Fibroblast of skin of right quadriceps (primary cell): Measurements from ENCODE around the gene TNPO3.
"Not testable (repeated sequence)": the region's sequence is repeated elsewhere in the genome, so short reads cannot be mapped to it uniquely, and the experiment has no call there.

ENCODE experiments used
- DNase-seq: peaks from one replicate; pipeline ENCODE4 v3.0.0-alpha.2; 2013

TNPO3 gene

DNA sequence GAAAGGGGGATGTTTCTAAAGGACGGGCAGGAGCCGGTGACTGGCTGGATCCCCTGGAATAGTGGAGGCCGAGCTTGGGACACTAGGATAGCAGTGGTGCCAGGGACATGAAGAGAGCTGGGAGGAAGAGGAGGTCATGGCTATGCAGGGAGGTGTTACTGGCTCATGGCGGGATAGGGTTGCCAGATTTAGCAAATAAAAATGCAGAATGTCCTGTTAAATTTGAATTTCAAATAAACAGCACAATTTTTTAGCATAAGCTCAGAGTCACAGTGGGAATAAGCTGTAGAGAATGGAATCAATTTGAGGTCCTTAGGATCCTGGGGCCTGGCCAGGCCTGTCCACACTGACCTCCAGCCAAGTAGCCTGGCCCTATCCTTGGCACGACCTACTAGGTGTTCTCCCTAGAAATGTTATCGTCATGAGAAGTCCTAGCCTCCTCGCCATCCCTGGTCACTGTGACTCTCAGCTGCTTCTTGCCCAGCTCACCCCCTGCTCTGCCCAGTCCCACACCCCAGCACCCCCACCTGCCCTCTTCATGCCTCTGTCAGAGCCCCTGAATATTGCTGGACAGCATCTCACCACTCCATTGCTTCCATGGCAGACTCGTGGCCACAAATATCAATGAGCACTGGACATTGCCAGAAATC is 136.8 kb downstream of the TNPO3 start:
- DNase-seq: no peak

DNA sequence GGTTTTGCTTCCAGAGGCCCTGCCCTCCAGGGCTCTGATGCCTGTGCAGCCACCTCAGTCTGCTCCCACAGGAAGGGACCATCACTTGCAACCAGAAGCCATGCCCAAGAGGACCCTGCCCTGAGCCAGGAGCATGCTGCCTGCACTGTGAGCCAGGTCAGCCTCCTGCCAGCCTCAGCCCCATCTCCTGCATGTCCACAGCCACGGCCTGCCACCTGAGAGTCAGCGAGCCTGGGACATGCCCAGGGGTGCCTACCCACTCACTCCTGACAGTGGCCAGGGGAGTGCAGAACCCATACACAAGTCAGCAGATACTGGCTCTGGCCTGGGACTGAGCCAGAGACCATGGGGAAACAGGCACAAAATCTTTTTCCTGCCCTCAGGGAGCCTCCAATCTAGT is 137.8 kb downstream of the TNPO3 start:
- no peak for DNase-seq

DNA sequence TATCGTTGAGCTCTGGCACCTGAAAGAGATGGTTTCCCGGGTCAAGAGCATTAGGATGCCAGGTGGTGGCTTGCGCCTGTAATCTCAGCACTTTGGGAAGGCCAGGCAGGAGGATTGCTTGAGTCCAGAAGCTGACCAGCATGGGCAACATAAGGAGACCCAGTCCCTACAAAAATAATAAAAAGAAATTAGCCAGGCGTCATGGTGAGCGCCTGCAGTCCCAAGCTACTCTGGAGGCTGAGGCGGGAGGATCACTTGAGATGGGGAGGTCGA is 138.3 kb downstream of the TNPO3 start:
- no peak for DNase-seq

DNA sequence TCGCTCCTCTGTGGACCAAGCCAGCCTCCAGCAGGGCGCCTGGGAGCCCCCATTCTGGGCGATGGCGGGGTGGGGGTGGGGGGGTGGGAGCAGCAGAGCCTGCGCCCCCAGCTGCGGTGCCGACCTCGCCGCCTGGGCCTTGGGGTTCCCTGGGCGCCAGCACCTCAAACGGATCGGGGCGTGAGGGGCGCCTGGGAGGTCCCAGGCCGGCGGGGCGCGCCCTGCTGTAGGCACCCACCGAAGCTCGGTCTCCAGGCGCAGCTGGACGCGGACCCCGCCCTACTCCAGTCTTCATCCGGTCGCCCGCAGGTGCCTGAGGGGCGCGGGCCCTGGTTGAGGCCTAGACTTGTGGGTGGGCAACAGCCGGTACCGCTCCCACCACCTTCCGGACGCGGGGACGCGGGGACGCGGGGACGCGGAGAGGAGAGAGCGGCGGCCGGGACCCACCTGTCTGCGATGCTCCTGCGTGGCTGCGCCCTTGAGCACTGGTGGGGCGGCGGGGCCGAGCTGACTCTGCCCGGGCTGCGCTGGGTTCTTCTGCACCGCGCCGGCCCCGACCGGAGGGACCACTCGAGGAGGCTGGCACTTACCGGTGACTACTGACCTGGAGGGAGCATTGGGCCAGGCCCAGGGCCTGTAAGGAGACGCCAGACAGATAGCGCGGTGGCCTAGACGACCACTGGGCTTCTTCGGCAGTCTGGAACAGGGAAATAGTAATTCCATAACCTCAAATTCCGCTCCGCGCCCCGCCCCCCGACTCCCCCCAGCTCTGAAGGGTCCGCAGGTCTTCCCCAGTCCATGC is 138.9 kb downstream of the TNPO3 start:
- DNase-seq: no peak

DNA sequence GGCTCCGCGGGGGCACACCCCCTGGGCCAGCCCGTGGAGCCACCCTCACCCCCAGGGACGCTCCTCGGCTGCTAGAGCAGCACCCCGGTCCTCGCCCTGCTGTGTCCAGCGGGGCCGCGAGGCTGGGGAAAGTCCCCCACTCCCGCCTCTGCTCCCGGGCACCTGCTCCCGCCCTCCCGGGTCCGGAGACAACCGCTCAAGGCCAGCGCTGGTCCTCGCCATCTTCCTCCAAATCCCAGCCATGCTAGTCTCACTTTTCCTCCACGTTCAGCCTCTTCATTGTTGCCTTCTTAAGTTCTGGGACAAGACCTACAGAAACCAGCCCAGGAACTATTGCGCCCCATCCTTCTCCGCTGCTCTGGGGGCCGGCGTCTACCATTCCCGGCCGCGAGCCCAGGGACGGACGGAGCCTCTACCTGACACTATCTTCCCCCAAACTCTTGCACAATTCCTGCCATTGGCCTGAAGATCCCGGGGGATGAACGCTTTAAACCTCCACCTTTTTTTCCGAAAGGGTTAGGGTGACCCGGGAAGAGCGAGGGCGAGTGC is 139.6 kb downstream of the TNPO3 start:
- DNase-seq: no peak

DNA sequence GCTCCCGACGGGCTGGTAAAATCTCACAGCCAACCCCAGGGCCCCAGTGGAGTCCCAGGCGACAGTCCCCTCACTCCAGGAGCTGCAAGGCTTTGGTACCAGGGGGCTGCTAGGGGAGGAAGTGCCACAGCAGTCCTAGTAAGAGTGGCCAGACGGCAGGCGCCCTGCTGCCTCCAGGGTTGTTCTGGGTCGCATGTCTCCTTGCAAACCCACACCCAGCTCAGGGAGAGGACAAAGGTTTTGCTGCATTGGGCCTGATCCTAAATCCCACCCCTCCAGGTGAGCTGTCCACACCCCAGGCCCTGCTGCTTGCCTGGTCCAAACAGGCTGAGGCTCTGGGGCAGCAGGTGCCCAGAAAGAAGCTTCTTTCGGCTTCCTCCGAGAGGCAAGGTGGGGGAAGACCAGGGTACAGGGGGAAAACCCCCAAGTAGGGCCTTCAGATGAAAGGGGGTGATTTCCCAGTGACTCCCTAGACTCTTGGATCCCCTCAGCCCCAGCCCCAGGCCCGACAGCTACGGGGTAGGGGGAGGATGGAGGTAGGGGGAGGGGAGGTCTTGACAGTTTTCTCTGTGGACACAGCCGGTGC is 140.3 kb downstream of the TNPO3 start:
- no peak for DNase-seq

DNA sequence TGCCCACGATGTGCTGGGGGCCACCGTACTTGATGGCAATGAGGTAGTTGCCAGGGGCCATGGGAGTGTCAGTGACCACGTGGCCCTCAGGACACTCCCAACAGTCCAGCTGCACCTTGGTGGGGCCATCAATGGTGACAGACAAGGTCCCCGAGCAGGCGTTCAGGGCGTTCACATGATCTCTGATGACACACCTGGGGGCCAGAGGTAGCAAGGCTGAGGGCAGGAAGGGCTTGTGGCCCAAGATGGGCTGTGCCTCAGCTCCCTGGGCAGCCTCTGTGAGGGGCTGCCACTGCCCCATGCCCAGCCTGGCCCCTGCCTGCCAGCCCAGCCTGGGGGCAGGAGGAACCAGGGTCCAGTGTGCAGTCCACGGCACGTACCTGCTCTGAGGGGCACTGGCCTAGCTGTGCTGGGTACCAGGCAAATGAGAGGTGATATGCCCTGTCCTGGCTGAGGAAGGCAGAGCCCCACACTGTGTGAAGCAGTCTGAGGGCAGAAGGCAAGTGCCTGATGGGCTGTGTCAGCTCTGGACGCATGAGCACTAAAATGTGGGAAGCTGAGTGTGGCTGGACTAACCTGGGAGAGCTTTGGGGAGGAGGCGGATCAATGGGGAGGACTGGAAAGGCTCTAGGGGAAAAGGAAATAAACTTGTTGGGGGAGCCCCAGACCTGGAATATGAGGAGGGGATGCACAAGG is 140.9 kb downstream of the TNPO3 start:
- no peak for DNase-seq

DNA sequence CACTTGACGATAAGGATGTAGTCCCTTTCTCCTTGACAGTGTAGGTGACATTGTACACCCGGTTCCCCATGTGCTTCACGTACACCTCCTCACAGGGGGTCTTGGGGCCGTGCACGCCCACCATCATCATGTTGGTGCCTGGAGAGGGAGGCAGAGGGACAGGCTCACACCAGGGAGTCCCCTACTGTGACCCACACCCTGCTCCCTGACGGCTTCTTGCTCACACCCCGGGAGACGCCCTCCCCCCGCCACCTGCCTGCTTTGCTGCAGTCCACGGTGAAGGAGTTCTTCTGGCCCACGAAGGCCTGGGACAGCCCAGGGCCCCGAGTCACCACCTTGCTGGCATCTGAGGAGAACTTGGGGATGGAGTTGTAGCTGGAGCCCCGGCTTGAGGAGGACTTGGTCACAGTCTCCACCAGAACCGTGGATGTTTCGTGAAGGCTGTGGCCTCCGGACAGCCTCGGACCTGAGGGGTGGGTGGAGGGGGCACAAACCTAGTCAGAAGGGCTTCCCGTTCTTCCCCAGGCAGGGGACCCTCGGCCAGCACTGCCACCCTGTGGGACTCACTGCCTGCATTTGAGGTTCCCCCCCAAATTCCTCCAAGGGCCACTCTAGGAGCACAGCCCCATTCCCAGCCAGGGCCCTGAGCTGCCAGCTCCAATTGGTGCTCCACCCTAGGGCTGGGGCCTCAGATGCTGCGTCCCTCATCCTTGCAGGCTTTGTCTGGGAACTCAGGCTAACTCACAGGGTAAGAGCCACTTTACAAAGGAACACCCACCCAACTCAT is 142.0 kb downstream of the TNPO3 start:
- DNase-seq: not testable (repeated sequence)

DNA sequence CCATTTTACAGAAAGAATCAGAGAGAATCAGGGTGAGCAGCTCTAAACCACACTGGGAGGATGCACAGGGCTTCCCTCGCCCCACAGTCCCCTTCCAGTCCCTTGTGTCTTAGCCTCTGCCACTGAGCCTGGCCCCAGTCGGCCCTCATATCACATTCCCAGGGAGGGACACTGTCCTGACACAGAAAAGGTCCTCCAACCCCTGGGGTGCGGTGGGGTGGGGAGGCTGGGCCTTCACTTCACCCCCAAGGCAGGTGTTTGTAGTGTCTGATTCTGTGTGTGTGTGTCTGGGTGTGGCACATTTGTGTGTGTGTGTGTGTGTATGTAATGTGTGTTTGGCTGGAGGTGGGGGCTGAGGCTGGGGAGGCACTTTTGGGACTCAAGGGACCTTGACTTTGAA is 142.6 kb downstream of the TNPO3 start:
- DNase-seq: no peak

DNA sequence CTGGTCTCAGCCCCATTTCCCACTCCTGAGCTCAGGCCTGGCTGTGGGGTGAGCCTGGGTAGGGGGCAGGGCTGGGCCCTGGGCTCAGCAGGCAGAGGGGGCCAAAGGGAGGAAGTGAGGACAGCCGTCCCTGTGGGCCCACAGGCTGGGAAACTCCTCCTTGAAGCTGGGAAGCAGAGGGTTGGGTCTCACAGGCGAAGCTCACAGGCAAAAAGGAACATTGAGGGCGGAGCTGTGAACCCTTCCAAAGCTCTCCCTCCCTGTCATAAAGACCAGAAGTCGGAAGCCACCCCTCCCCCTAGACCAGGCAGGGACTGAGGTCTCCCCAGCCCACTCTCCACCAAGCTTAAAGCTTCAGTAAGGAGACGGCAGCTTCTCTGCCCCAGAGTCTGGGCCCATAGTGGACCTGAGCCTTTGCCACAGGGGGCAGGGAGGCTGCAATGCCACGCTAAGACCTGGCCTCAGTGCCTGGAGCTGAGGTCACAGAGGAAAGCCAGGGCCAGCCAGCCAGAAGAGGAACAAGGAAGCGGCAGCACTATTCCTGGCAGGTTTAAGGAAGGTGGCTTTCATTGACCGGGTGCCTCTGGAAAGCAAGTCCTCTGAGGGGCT is 143.4 kb downstream of the TNPO3 start:
- no peak for DNase-seq

DNA sequence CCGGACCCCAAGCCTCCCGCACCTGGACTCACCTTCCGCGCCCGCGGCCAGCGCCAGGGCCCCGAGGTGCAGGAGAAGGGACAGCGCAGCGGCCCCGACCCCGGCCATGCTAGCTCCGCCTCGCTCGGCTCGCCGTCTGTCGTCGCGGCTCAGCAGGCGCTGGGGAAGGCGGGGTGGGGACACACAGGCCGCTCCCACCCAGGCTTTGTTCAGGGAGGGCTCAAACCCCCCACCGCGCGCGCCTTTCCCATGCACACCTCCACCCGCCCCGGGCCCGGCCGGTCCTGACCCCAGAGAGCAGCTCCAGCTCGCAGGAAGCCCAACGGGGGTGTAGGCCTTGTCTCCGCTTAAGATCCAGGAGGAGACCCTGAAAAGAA is 144.4 kb downstream of the TNPO3 start, which contains the start of gene KCP:
KCP (minus strand) TSS at position 141 of the 377 bp plus-strand sequence; CDS start at position 108, 33 bp downstream.
- DNase-seq: no peak

DNA sequence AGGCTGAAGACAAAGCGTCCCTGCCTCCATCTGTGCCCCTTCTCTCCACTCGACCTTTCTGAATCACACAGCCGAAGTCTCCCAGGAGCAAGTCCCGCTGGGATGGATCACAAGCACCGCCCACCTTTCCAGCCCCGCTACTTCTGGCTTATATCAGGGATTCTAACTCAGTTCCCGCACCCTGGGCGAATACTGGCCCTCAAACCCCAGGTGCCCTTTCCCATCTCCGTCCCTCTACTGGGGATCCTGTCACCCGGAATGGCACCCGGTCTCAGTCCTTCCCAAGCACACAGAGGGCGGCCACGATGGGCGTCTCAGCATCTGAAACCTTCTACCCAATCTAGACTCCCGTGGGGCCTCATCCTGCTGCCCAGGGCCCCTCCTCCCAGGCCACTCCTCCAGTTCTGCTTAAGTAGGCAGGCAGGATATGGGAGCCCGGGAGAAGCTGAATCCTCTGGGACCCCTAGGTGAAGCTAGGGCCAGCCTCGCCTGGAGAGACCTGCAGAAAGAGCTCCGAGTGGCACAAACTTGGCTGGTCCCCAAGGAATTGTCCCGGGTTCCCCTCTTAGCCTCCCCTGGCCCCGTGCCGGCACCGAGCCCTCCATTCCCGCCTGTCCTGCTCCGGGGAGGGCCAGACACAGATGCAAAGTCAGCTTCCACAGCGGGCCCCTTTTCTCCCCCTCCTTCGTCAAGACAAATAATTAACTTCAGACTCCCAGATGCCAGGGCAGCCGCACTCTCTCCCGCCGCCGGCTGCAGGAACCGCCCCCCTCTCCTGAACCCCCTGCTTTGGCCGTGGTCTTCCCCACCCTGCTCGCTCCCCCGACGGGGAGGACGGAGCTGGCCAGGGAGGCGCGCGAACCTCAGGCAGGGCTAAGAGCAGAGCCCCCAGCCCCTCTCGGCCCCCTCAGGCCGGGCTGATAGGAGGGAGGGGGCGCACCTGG is 145.0 kb downstream of the TNPO3 start:
- peak; percentile 35 for DNase-seq

DNA sequence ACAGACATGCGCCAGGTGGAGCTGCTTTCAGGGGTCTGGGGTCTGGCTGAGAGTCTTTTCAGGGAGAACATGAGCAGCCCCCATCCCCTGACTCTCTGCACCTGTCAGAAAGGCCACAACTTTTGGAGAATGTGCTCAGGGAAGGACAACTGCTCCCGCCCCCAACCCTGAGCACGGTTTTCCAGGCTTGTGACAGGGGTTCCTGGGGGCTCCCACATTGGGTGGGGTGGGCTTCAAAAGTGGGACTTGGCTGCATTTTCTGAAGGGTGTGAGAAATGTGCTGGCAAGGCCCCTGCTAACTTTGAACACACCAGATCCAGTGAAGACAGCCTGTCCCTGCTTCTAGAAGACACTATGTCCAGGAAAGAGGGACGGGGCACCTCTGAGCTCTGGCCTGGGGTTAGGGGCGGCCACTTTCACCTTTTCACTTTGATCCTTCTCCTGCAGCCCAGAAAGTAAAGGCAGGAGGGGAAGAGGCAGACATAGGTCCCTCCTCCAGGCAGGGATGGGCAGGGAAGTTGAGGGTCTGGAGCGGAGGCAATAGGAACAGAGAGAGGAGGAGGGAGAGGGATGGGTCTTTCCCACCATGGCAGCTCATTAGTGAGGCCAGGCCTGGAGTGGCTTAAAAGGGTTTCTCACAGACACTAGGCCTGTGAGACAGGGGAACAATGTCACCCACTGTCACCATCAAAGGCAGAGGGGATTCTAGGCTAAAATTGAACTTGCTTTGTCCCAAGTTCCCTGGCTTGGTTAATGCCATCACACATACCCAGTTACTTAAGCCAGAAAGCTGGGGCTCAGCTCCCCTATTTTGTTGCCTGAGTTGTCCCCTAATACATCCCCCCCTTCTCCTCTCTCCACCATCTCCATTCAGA is 145.9 kb downstream of the TNPO3 start:
- no peak for DNase-seq

DNA sequence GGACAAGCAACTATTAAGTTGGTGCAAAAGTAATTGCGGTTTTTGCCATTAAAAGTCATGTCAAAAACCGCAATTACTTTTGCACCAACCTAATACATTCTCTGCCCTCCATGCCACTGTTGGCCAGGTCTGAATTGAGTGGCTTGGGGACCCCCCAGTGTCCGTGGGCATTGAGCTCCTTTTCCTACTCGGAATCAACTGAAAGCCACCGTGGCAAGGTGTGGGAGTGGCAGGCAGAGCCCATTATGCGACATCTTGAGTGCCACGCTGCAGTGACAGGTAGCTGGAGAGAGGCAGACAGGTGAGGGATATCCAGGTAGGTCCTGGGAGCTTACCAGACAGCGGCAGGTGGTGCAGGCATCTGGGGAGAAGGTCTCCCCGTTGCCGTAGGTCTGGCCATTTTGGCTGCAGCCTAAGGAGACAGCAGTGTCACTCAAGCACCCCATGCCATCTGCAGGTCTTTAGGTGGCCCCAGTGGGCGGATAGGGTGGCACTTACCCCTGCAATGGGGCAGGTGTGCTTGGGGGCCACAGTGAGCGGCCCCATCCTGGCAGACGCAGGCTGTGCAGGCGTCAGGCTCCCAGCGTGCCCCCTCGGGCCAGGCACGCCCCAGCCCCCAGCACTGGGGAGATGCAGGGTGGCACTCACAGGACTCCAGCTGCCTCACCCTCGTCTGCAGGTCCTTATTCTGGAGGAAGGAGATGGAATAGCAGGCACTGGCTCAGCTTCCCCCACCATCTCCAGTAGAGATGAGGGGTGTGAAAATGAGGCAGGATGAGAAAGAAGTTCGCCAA is 147.9 kb downstream of the TNPO3 start:
- DNase-seq: no peak

DNA sequence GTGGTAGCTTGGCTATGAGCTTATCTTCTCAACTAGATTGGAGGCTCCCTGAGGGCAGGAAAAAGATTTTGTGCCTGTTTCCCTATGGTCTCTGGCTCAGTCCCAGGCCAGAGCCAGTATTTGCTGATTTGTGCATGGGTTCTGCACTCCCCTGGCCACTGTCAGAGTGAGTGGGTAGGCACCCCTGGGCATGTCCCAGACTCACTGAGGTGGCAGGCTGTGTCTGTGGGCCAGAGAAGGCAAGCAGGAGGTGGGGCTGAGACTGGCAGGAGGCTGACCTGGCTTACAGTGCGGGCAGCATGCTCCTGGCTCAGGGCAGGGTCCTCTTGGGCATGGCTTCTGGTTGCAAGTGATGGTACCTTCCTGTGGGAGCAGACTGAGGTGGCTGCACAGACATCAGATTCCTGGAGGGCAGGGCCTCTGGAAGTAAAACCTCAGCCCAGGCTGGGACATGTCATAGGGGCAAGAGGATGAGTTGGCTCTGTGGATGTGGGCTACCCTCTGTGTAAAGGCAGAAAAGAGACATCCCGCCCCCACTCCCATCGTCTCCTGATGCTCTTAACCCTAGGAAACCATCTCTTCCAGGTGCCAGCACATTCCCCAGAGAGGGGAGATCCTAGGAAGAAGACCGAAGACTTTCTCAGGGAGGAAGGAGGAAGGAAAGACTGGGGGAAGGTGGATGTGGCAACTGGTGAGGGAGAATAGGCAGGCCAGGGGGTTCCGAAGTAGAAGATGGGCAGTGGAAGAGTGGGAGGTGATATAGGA is 148.7 kb downstream of the TNPO3 start:
- DNase-seq: no peak

DNA sequence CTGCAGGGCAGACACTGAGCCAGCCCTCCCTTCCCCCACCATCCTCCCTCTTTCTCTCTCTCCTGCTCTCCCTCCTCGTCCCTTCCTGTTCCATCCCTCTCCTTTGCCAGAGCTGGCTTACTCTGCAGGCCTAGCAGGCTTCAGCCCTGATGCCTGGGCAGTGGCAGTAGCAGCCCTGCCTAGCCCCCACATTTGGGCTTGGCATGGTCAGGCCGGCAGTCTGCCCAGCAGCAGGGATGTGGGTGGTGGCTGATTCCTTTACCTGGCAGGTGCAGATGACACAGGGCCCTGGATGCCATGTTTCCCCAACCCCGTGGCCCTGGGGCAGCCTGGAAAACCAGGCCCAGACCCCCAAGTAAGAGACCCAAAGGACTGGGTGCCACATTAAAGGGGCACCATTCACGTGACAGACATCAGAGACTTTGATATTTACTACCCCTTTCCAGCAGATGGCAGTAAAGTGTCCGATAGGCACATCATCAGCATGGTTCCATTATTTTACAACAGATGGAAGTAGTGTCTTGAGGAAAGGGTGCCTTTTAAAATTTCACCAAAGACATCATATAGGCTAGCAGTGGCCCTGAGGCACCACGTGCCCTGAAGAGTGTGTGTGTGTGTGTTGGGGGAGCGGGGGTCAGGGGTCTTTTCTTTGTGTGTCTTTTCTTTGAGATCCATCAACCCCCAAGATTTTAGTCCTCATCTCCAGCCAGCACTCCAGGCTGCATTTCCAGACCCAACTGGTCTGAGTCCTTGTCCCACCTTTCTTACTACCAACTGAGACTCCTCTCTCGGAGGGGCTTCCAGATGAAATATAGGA is 150.3 kb downstream of the TNPO3 start:
- DNase-seq: peak; percentile 44
